ENCODE data around the gene MT2A.

Gene MT2A

GRCh38 chr16:56589141-56590039 lies 19.0 kb upstream of the MT2A start, which contains the start of gene MT3:
Gene MT3, plus strand, starts transcription at chr16:56589528. Its CDS starts 63 bp downstream, at chr16:56589591.
- H3K4me1 Mint-ChIP-seq = peaks cover 19% of the 10 kb centered on the region
- DNase-seq (ENCODE audit: low spot score in 2 of 2) (no peak), ATAC-seq (peak; percentile 75)
- peaks cover 4% of the 10 kb centered on the region for H3K36me3 Mint-ChIP-seq
- peak within 1 kb of the TSS; percentile 78 for H3K4me3 Mint-ChIP-seq
- H3K9me3 Mint-ChIP-seq = no peaks in the 10 kb centered on the region
- H3K27ac Mint-ChIP-seq = no peak within 1 kb of the TSS

- peaks cover 19% of the 10 kb centered on the region for H3K4me1 Mint-ChIP-seq
- no peak overlapping the region for H3K4me3 Mint-ChIP-seq
- no peak for DNase-seq (ENCODE audit: low spot score in 2 of 2)
- no peaks in the 10 kb centered on the region for H3K9me3 Mint-ChIP-seq
- H3K27ac Mint-ChIP-seq = no peak overlapping the region
- ATAC-seq = no peak
- H3K36me3 Mint-ChIP-seq = peaks cover 4% of the 10 kb centered on the region
Observed at GRCh38 chr16:56591377-56592060, 16.9 kb upstream of the MT2A start.

GRCh38 chr16:56593573-56594291 lies 14.7 kb upstream of the MT2A start:
- Mint-ChIP-seq H3K36me3 (peaks cover 4% of the 10 kb centered on the region), H3K4me3 (no peak overlapping the region), H3K27ac (no peak overlapping the region), H3K4me1 (peaks cover 17% of the 10 kb centered on the region), H3K9me3 (no peaks in the 10 kb centered on the region)
- ATAC-seq (no peak), DNase-seq (ENCODE audit: low spot score in 2 of 2) (no peak)

- ATAC-seq (no peak), DNase-seq (ENCODE audit: low spot score in 2 of 2) (no peak)
- peaks cover 13% of the 10 kb centered on the region for H3K4me1 Mint-ChIP-seq
- peaks cover 4% of the 10 kb centered on the region for H3K36me3 Mint-ChIP-seq
- H3K27ac Mint-ChIP-seq = no peak overlapping the region
- no peaks in the 10 kb centered on the region for H3K9me3 Mint-ChIP-seq
- H3K4me3 Mint-ChIP-seq = no peak overlapping the region
Observed at GRCh38 chr16:56594292-56594619, 14.1 kb upstream of the MT2A start.

- no peaks in the 10 kb centered on the region for H3K36me3 Mint-ChIP-seq
- ATAC-seq (peak; percentile 60), DNase-seq (ENCODE audit: low spot score in 2 of 2) (no peak)
- no peaks in the 10 kb centered on the region for H3K9me3 Mint-ChIP-seq
- no peak overlapping the region for H3K4me3 Mint-ChIP-seq
- no peak overlapping the region for H3K27ac Mint-ChIP-seq
- peaks cover 9% of the 10 kb centered on the region for H3K4me1 Mint-ChIP-seq
Observed at GRCh38 chr16:56600398-56600999, 7.9 kb upstream of the MT2A start.

- no peaks in the 10 kb centered on the region for H3K9me3 Mint-ChIP-seq
- H3K4me3 Mint-ChIP-seq = no peak overlapping the region
- peaks cover 11% of the 10 kb centered on the region for H3K4me1 Mint-ChIP-seq
- no peak overlapping the region for H3K27ac Mint-ChIP-seq
- DNase-seq (ENCODE audit: low spot score in 2 of 2) (no peak), ATAC-seq (no peak)
- no peaks in the 10 kb centered on the region for H3K36me3 Mint-ChIP-seq
Observed at GRCh38 chr16:56601325-56601724, 7.1 kb upstream of the MT2A start.

GRCh38 chr16:56603589-56603988 lies 4.8 kb upstream of the MT2A start:
- no peak overlapping the region for H3K27ac Mint-ChIP-seq
- DNase-seq (ENCODE audit: low spot score in 2 of 2) = no peak
- no peak overlapping the region for H3K4me3 Mint-ChIP-seq

GRCh38 chr16:56604966-56605365 lies 3.4 kb upstream of the MT2A start:
- no peak for DNase-seq (ENCODE audit: low spot score in 2 of 2)
- Mint-ChIP-seq H3K4me3 (no peak overlapping the region), H3K36me3 (no peaks in the 10 kb centered on the region), H3K4me1 (peaks cover 40% of the 10 kb centered on the region), H3K27ac (no peak overlapping the region), H3K9me3 (no peaks in the 10 kb centered on the region)
- no peak for ATAC-seq

More at GRCh38 chr16:56603589-56603988, 4.8 kb upstream of the MT2A start:
- ATAC-seq = no peak
- H3K36me3 Mint-ChIP-seq = no peaks in the 10 kb centered on the region
- H3K4me1 Mint-ChIP-seq = peaks cover 27% of the 10 kb centered on the region
- H3K9me3 Mint-ChIP-seq = no peaks in the 10 kb centered on the region

GRCh38 chr16:56605475-56605874 lies 2.9 kb upstream of the MT2A start:
- no peak for ATAC-seq
- Mint-ChIP-seq H3K4me1 (peaks cover 41% of the 10 kb centered on the region), H3K4me3 (no peak overlapping the region), H3K36me3 (no peaks in the 10 kb centered on the region), H3K27ac (no peak overlapping the region), H3K9me3 (no peaks in the 10 kb centered on the region)
- no peak for DNase-seq (ENCODE audit: low spot score in 2 of 2)

- ATAC-seq (peak; percentile 40), DNase-seq (ENCODE audit: low spot score in 2 of 2) (no peak)
- no peak overlapping the region for H3K4me3 Mint-ChIP-seq
- H3K27ac Mint-ChIP-seq = no peak overlapping the region
- peaks cover 42% of the 10 kb centered on the region for H3K4me1 Mint-ChIP-seq
- no peaks in the 10 kb centered on the region for H3K9me3 Mint-ChIP-seq
- no peaks in the 10 kb centered on the region for H3K36me3 Mint-ChIP-seq
Observed at GRCh38 chr16:56606071-56606475, 2.3 kb upstream of the MT2A start.

- Mint-ChIP-seq H3K9me3 (no peaks in the 10 kb centered on the region), H3K4me3 (peak overlapping the region; percentile 36)
- DNase-seq (ENCODE audit: low spot score in 2 of 2) = no peak
Observed at GRCh38 chr16:56606476-56607108, 1.8 kb upstream of the MT2A start.

GRCh38 chr16:56607109-56607618 lies 1.2 kb upstream of the MT2A start:
- Mint-ChIP-seq H3K36me3 (no peaks in the 10 kb centered on the region), H3K27ac (peak overlapping the region; percentile 79), H3K4me3 (peak overlapping the region; percentile 86), H3K9me3 (no peaks in the 10 kb centered on the region), H3K4me1 (peaks cover 48% of the 10 kb centered on the region)
- no peak for DNase-seq (ENCODE audit: low spot score in 2 of 2)
- no peak for ATAC-seq

More at GRCh38 chr16:56606476-56607108, 1.8 kb upstream of the MT2A start:
- Mint-ChIP-seq H3K4me1 (peaks cover 47% of the 10 kb centered on the region), H3K36me3 (no peaks in the 10 kb centered on the region), H3K27ac (peak overlapping the region; percentile 79)
- ATAC-seq = no peak

- Mint-ChIP-seq H3K9me3 (no peaks in the 10 kb centered on the region), H3K36me3 (no peaks in the 10 kb centered on the region), H3K27ac (peak overlapping the region; percentile 79), H3K4me3 (peak overlapping the region; percentile 86), H3K4me1 (peaks cover 53% of the 10 kb centered on the region)
- no peak for DNase-seq (ENCODE audit: low spot score in 2 of 2)
- ATAC-seq = no peak
Observed at GRCh38 chr16:56607675-56608042, 725 bp upstream of the MT2A start.

GRCh38 chr16:56608876-56609462 lies 585 bp downstream of the MT2A start:
- no peaks in the 10 kb centered on the region for H3K9me3 Mint-ChIP-seq
- ATAC-seq (no peak), DNase-seq (ENCODE audit: low spot score in 2 of 2) (peak in 1 of 2 donors; percentile 64)
- peak overlapping the region; percentile 60 for H3K27ac Mint-ChIP-seq
- H3K36me3 Mint-ChIP-seq = no peaks in the 10 kb centered on the region
- peaks cover 59% of the 10 kb centered on the region for H3K4me1 Mint-ChIP-seq
- peak overlapping the region; percentile 86 for H3K4me3 Mint-ChIP-seq
